GM18951 (cell line): ENCODE results near the gene PIK3R6.

Source experiments
- POLR2A ChIP-seq: IDR thresholded peaks from 4 replicates; pipeline ENCODE4 v1.6.1; 2011; ENCODE audit warnings: mild to moderate bottlenecking; ENCODE audit not compliant: insufficient read length, insufficient read depth; ENCODE audit errors: extremely low read depth
- in situ Hi-C: fragments of 300-500 bp; cut with MboI; formaldehyde crosslinking; loops from one replicate; pipeline ENCODE4 v1.12.0; 2022; ENCODE audit warnings: low sequenced_read_pairs, mixed read lengths, inconsistent platforms; ENCODE audit not compliant: unreplicated experiment

The PIK3R6 gene

DNA sequence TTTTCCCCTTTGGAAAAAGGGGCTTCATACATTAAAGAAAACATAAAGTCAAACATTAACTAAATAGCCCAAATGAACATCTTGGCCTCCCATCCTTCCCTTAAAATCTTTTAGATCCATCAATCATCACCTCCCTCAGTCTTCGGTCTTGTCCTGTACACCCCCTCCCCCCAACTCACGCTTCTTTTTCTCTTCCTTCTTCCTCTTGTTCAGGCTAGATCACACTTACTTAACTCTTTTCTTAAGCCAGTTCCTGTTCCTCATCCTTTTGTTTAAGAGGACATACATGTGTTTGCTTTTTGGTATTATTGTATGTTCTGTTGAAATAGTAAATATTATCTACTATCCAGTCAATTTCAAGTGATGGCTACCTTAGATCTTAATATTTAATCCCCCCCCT, 73.8 kb downstream of the PIK3R6 start:
- no peak for TF ChIP-seq POLR2A
- in situ Hi-C loops: no loop called here

DNA sequence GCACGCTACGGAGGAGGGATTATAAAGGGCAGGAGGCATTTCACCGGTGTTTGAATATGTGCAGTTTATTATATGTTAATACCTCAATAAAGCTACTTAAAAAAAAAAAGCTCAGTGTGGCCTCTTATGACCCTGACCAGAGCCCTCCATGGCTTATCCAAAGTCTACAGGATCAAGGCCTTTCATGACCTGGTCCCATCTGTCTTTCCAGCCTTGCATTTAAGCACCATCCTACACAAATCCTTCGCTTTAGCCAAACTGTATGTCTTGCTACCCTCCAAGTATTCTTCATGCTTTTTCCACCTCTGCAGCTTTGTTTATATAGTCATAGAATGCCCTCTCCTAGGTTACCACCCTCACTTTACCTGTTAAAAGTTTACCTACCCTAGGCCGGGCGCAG, 74.8 kb downstream of the PIK3R6 start:
- no peak for TF ChIP-seq POLR2A
- in situ Hi-C loops: no loop called here

DNA sequence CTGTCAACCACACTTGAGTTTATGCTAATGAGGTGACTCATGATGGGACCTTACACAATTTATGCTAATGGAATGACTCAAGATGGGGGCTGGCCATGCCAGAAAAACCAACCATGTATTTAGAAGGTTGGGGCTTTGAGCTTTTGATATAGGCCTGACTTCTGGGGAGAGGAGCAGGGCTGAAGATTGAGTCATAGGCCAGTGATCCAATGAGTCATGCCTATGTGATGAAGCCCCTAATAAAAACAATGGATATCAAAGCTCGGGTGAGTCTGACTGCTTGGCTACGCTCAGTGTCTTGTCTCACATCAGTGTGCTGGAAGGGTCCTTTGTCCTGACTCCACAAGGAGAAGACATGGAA, 75.6 kb downstream of the PIK3R6 start:
- in situ Hi-C loops: no loop called here

DNA sequence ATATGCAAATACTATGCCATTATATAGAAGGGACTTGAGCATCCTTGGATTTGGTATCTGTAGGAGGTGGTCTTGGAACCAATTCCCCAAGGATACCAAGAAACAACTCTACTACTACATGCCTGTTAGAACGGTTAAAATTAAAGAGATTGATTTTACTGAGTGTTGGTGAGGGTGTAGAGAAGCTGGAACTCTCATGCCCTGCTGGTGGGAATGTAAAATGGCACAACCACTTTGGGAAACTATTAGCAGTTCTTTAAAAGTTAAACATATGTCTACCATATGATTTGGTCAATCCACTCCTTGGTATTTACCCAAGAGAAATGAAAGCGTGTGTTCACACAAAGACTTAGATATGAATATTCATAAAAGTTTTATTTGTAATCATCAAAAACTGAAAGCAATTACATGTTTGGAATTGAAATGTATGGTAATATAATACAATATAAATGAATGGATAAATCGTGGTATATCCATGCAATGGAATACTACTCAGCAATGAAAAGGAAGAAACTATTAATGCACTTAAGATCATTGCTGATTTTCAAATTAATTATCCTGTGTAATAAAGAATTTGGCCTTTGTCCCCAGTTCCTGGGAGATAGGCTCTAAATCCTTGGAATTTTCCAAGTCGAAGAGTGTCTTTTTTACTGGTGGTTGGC, 76.1 kb downstream of the PIK3R6 start:
- TF ChIP-seq POLR2A: no peak
- in situ Hi-C loops: no loop called here

More for the DNA sequence above, 75.6 kb downstream of the PIK3R6 start:
- TF ChIP-seq POLR2A: no peak

DNA sequence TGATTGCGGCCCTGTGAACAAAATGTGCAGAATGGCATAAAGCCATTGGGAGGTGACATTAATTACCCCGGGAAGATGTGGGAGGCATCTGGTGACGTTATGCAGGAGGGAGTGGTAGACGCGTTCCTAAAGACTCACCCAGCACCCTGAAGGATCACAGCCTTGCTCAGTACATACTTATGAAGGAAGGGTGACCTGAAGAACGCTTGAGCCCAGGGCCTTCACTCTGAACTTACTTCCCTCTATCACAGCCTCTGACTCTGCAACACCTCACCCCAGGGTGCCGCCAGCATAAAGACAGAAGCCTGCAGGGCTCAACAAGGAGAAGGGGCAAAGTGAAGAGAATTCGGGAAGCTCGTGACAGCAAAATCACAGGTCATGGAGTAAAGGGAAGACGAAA, 77.7 kb downstream of the PIK3R6 start:
- in situ Hi-C loops: no loop called here
- TF ChIP-seq POLR2A: no peak

DNA sequence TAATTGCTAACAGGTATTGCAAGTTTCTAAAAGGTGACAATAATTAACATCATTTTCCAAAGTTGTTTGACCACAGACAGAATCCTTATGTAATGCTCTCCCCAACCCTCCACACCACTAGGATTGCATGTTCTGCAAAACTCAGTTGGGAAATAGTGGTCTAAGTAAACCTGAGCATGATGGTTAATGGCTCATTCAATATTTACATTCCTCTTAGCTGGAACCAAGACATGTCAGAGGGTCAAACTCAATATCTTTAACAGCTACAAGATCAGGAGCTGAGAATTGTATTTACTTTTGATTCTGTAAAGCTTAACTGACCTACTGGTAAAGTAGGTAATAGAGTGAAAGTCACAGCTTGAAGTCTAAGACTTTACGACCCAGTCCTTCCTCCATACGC, 78.5 kb downstream of the PIK3R6 start:
- TF ChIP-seq POLR2A: no peak
- in situ Hi-C loops: no loop called here

DNA sequence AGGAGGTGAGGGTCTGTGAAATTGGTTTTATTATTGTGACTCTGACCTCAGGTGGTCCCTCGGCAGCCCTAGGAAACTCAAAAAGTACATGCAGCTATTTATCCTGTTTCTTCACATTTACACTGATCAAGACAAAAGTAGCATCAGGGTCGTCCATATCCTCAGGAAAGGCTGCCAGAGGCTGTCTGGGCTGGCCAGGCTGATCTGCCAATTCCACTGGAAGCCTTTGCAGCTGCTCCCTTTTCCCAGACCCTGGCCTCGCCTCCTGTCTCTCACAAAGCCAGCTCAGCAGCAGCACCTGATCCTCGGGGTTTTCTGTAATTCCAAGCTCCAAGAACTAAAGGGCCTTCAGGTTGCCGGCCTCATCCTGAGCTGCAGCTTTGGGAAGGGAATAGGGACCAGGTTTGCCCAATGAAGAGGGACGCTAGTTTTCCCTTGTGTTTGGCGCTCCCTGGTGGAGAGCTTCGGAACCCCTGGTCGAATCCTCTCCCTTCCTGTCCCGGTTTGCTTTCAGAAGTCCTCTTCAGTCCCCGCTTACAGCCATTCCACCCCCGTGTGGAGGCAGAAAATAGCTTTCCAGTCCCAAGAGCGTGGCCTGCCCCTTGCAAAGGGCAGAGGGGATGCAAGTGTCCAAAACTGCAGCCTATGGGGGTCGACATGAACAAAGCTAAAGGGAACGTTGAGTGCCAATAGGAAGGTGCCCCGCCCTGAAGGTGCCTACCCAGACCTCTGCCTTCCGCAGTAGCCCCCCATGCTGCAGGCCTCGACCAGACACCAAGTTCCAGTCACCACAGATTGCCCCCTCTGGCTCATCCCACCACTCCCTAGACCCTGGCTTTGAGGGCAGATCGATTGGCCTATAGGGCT, 81.7 kb downstream of the PIK3R6 start:
- TF ChIP-seq POLR2A: no peak
- in situ Hi-C loops: no loop called here

DNA sequence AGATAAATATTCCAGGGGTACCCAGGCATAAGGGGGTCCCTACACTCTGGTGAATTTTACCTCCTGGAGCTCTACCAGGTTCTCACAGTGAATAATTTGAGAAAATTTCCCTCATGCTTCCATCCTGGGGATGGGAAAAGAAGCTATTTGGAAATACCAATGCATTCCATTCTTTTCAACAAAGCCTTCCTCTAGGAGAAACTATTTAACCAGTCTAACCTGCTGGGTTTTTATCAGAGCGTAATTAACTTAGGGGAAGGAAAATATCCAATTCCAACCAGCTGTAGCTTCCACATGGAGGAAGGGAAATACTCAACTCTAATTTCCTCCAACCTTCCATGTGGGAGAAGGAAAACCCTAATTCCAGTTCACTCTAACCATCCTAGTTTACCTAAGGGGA, 85.3 kb downstream of the PIK3R6 start:
- TF ChIP-seq POLR2A: no peak
- in situ Hi-C loops: no loop called here

DNA sequence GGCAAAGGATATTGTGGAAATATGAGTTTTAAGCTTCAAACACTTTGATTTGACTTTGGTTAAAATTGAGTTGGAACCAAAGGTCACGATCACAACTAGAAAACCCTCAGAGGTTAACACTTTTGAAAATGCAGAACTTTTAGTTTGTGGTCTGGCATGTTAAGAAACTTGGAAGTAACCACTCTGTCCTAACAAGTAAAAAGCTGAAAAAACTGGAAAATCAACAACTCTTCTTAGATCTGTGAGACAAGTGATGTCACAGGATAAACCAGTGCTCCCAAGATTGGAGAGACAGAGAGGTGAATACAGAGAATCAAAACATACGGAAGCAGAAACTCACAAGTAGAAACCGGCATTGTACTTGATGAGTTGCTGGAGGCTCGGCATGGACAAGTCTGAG, 85.7 kb downstream of the PIK3R6 start:
- in situ Hi-C loops: no loop called here

DNA sequence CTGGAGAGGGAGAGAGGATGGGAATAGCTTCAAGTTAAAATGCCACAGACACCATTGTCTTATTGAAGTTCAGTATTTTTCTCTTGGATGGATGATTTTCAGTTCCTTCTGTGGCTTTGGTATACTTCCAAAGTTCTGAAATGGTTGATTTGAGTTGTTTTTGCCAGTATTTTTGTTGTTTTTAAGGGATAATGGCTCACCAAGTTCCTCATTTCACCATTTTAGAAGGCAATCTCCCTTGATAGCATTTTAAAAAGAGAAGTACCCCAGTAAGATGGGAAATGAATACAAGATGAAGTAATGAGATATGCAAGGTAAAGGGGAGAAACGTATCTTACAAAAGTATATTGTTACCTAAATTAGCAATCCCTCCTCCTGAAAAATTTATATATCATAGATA, 90.6 kb downstream of the PIK3R6 start:
- no peak for TF ChIP-seq POLR2A
- in situ Hi-C loops: no loop called here

More for the DNA sequence above, 85.7 kb downstream of the PIK3R6 start:
- no peak for TF ChIP-seq POLR2A

DNA sequence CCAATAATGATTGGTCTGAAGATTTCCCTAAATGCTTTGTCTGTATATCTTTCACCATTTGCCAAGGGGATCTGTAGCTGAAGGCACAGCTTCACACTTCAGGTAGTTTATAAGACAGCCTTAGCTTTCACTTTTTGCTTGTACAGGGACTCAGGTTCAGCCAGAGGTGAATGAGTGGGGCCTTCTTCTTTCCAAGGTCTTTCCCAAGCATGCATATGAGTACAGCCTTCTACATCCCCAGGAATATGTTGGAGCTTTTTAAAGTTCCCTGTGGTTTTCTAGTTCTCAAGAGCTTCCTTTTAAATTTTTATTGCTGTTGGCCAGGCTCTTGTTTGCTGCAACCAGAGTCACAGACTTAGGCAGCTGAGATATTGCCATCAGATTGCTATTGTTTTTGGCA, 91.2 kb downstream of the PIK3R6 start:
- no peak for TF ChIP-seq POLR2A
- in situ Hi-C loops: no loop called here

DNA sequence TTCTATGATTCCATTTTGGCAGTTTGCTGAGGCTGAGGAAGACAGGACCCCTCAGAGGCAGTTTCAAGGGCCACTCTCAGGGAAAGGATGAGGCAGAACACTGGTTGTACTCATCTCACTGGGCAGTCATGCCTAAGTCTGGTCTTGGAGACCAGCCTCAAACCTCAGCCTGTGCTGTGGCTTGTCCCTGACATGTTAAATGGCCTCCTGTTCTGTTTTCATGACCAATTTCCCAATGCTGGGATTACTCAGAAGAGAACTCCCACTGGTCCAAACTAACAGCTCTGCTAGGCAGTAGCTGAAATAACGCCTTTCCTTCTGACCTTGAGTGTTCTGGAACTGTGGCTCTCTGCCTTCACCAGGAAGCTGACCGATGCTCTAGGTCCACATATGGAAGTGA, 100.7 kb downstream of the PIK3R6 start:
- in situ Hi-C loops: no loop called here

DNA sequence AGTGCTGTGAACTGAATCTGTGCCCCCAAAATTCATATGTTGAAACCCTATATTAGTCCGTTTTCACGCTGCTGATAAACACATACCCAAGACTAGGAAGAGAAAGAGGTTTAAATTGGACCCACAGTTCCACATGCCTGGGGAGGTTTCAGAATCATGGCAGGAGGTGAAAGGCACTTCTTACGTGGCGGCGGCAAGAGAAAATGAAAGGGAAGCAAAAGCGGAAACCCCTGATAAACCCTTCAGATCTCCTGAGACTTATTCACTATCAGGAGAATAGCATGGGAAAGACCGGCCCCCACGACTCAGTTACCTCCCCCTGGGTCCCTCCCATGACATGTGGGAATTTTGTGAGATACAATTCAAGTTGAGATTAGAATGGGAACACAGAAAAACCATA, 105.5 kb downstream of the PIK3R6 start:
- no peak for TF ChIP-seq POLR2A

More for the DNA sequence above, 100.7 kb downstream of the PIK3R6 start:
- TF ChIP-seq POLR2A: no peak

DNA sequence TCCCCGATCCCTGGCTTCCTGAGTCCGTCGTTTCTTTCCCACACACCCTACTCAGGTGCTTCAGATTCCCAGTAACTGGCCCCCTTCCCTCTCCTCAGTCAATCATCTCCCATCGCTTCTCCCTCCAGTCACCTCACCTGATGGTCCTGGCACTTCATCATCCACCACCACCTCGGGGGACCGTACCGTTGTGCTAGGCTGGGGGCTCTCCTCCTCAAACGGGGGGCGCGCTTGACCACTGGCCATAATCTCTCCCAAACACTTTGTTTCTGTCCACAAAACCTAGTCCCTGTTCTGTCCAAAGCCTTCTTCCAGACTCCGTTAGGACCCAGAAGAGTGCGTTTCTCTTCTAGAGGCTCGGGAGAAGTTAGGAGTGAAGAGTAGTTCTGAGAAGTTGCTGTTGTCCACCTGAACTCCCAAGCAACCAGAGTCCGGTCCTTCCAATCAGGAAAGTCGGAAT, 109.3 kb downstream of the PIK3R6 start, which contains the start of gene SPDYE4:
Gene SPDYE4, minus strand, starts transcription at position 410 of the 460 bp plus-strand sequence. Its CDS starts 164 bp downstream, at position 246.
- in situ Hi-C loops: no loop called here
- no peak for TF ChIP-seq POLR2A

More for the DNA sequence above, 105.5 kb downstream of the PIK3R6 start:
- in situ Hi-C loops: no loop called here
